KBM-7 (cell line): ENCODE measurements around the gene KCTD18.

Experiments
- DNase-seq: peaks from one replicate; pipeline ENCODE4 v3.0.0-alpha.2; 2015
- in situ Hi-C: fragments of 300-500 bp; cut with MboI; formaldehyde crosslinking; loops from 2 replicates; pipeline ENCODE4 v1.14.3; 2020; ENCODE audit warnings: low sequenced_read_pairs, low pct_unique_long_range_greater_than_20kb, mixed read lengths

The KCTD18 gene

DNA sequence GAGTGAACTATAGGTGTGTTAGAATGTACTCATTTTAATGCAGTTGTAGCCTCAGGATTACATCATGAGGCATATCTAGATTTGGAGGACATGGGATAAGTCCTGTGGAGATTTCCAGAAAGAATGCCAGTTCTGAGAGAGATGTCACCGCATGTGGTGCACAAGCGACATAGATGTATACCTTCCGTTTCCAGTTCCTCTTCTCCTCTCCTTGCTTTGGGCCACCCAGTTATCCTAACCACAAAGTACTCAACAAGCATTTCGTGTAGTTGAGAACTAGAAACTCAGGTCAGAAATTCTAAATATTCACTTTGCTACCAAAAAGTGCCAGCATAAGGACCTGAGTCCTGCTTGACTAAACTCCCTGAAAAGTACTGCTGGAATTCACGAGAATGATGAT is 66.5 kb downstream of the KCTD18 start:
- no peak for DNase-seq
- in situ Hi-C loops, result no loop called here

DNA sequence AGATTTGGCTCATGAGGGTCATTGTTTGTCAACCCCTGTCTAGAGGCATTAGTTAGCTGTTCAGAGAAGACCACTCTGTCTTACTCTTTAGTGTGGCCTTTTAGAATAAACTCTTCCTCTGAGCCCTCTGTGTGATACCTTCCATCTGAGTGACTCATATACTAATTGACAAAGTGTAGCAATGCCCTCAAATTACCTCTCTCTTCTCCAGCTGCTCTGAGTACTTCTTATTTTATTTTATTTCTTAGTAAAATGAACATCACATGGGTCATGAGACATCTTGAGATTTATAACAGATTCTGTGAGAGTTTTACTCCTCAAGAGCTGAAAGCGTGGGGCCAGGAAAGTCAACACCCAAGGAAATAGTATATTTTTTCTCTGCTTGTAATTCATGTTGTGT is 67.4 kb downstream of the KCTD18 start:
- no peak for DNase-seq
- in situ Hi-C loops, result no loop called here

DNA sequence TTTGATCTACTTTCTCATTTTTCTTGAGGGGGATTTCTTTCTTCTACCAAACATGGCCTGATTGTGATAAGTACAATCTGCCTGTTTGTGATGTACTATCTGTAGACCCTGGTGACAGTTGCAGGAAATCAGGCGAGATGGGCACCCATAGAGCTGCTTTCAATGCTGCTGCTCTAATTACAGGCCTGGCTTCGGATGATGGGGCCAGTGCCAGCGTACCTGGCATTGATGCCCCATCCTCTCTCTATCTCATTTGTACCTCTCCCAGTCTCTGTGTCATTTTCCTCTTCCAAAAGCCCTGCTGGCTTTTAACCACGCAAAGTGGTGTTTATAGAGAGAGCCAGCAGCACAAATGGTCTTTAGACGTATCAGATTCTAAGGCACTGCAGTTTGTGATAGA is 69.9 kb downstream of the KCTD18 start:
- in situ Hi-C loops, result no loop called here
- DNase-seq, result no peak
